IgD-negative memory B cell (primary cell): ENCODE measurements around the gene BRD9. TPM values are rescaled to one million over a fixed set of nuclear protein-coding genes. Genes with fewer than 3 reads are reported as not detected.

Experiments used
- H3K27ac Mint-ChIP-seq, 3 donors: one replicate each; pipeline ENCODE4 v1.8.0; 2020 to 2022; ENCODE audit warnings: mild to moderate bottlenecking in 3 of 3, mixed read lengths in 3 of 3, moderate library complexity in 1 of 3
- H3K27me3 Mint-ChIP-seq: one replicate; pipeline ENCODE4 v1.8.0; 2021; ENCODE audit warnings: mixed read lengths
- H3K36me3 Mint-ChIP-seq: one replicate; pipeline ENCODE4 v1.8.0; 2020; ENCODE audit warnings: mild to moderate bottlenecking, mixed read lengths
- H3K4me1 Mint-ChIP-seq, 3 donors: one replicate each; pipeline ENCODE4 v1.8.0; 2020 to 2022; ENCODE audit warnings: mixed read lengths in 3 of 3, mild to moderate bottlenecking in 1 of 3
- H3K4me3 Mint-ChIP-seq, 4 donors: one replicate each; pipeline ENCODE4 v1.8.0; 2020 to 2022; ENCODE audit warnings: mild to moderate bottlenecking in 4 of 4, mixed read lengths in 4 of 4, moderate library complexity in 3 of 4
- H3K9me3 Mint-ChIP-seq, 3 donors: one replicate each; pipeline ENCODE4 v1.8.0; 2020 to 2021; ENCODE audit warnings: mixed read lengths in 3 of 3, mild to moderate bottlenecking in 1 of 3
- polyA plus RNA-seq: library from polyadenylated mRNA; unstranded; fragments of 300-500 nt; fragmentation: Illumina TruSeq; gene quantifications from one replicate; pipeline ENCODE4 v1.2.3, GENCODE V29; 2021

Gene BRD9
- polyA plus RNA-seq, 1 donor from 2014 or later = 19.3 TPM

DNA sequence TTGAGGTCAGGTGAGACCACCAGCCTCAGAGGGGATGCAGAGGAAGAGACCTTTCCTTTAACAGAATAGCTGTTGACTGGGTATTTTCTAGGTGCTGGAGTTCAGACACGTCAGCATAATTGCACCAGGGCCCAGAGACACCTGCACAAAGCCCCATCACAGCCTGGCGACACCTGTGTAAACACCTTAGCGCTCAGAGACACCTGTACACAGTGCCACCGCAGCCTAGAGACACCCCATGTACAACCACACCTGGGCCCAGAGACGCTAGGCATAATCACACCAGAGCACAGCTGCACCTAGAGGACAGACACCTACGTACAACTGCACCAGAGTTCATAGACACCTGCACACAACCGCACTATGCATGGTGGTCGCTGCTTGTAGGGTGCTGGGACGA lies 1.1 kb upstream of the BRD9 start:
- Mint-ChIP-seq H3K36me3 (peaks cover 3% of the 10 kb centered on the region), H3K27me3 (no peaks in the 10 kb centered on the region), H3K27ac (no peak overlapping the region), H3K4me1 (peaks cover 4 to 7% (median 6%) of the 10 kb centered on the region in 3 donors), H3K4me3 (peak overlapping the region; percentile 74 to 90 (median 87)), H3K9me3 (no peaks in the 10 kb centered on the region)

GRCh38 chr5:893137-893506 lies 521 bp upstream of the BRD9 start:
- Mint-ChIP-seq H3K27me3 (no peaks in the 10 kb centered on the region), H3K27ac (no peak overlapping the region), H3K4me1 (peaks cover 4 to 7% (median 6%) of the 10 kb centered on the region in 3 donors), H3K36me3 (peaks cover 3% of the 10 kb centered on the region), H3K9me3 (no peaks in the 10 kb centered on the region), H3K4me3 (peak overlapping the region; percentile 74 to 90 (median 87))

DNA sequence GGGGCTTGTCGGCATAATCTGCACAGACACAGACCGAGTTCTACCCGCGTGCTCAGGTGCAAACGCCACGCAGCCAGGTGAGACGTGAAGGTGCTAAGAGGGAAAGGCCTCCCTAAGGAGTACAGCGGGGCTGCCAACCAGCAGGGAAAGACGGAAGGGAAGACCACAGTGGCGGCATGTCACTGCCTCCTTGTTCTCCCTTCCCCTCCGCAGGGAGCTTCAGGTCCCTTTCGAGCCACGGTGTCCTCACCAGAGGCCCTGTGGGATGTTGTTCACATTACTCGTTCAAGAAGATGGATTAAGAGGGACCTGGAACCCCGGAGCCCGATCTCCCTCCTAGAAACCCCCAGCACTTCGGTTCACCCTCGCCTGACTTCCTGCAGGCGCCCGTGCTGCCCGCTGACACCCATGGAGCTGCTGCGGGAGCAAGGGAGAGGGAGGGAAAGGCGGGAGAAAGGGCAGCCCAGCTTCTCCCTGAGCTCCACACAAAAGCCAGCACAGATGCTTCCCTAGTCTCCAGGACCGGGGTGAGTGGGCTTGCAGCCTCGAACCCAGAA lies 686 bp downstream of the BRD9 start:
- Mint-ChIP-seq H3K9me3 (no peaks in the 10 kb centered on the region), H3K4me3 (peak overlapping the region; percentile 87 to 96 (median 91)), H3K27me3 (no peaks in the 10 kb centered on the region), H3K27ac (peak overlapping the region; percentile 64 to 93 (median 77)), H3K36me3 (peaks cover 3% of the 10 kb centered on the region), H3K4me1 (peaks cover 4 to 7% (median 6%) of the 10 kb centered on the region in 3 donors)

DNA sequence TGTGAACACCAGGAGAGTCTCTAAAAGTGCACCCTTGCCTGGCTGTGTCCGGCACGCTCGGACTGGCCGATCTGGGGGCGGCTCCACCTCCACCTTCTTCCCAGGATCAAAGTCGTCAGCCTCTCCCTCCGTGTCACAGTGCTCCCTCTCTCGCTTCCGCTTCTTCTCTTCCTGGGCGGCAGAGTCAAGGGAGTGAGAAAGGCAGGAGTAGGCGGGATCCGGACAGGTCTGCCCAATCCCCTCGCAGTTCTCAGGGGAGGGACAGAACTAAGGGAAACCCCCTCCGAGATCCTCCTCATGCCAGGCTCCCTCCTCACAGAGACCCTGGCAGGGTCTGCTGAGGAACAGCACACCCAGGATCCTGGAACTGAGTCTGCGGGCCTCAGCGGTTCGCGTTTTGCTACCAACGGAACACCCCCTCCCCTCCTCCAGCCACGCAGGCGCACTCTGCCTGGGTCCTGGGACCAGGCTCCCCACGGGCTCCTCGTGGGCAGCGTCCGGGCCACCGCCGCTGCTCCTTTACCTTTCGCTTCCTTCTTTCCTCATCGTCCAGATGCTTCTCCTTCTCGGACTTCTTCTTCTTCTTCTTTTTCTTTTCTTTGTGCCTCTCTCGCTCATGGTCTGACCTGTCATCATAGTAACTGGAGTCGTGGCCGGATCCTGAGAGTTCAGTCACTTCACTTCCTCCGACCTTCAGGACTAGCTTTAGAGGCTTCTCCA lies 1.3 kb downstream of the BRD9 start:
- peaks cover 5% of the 10 kb centered on the region for H3K36me3 Mint-ChIP-seq
- H3K27me3 Mint-ChIP-seq = no peaks in the 10 kb centered on the region
- H3K27ac Mint-ChIP-seq = peak overlapping the region; percentile 64 to 93 (median 77)
- H3K4me3 Mint-ChIP-seq = peak overlapping the region; percentile 87 to 96 (median 91)
- H3K4me1 Mint-ChIP-seq = peaks cover 4 to 7% (median 6%) of the 10 kb centered on the region in 3 donors
- no peaks in the 10 kb centered on the region for H3K9me3 Mint-ChIP-seq

GRCh38 chr5:889075-889710 lies 3.4 kb downstream of the BRD9 start:
- Mint-ChIP-seq H3K27ac (no peak overlapping the region), H3K4me3 (peak overlapping the region in 1 of 4 donors; percentile 90), H3K27me3 (no peaks in the 10 kb centered on the region), H3K9me3 (no peaks in the 10 kb centered on the region), H3K4me1 (peaks cover 4 to 7% (median 6%) of the 10 kb centered on the region in 3 donors), H3K36me3 (peaks cover 5% of the 10 kb centered on the region)

DNA sequence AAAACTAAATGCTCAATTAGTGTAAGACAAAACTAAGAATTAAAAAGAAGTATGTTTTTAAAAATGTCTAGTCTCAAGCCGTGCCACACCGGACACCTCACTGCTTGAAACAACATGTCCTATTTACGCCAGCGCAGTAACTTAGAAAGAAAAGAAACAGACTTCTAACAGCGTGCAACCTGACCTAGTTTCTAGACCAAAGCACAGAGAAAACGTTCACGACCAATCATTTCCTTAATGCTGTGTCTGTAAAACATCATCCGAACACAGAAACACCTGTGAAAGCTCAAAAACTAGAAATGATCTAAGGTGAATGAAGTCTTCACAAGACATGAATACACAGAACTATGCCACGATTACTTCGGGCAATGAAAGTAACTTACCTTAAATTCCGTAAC lies 4.0 kb downstream of the BRD9 start:
- Mint-ChIP-seq H3K4me3 (peak overlapping the region in 1 of 4 donors; percentile 52), H3K4me1 (peaks cover 4 to 7% (median 5%) of the 10 kb centered on the region in 3 donors), H3K9me3 (no peaks in the 10 kb centered on the region), H3K36me3 (peaks cover 6% of the 10 kb centered on the region), H3K27ac (no peak overlapping the region), H3K27me3 (no peaks in the 10 kb centered on the region)

DNA sequence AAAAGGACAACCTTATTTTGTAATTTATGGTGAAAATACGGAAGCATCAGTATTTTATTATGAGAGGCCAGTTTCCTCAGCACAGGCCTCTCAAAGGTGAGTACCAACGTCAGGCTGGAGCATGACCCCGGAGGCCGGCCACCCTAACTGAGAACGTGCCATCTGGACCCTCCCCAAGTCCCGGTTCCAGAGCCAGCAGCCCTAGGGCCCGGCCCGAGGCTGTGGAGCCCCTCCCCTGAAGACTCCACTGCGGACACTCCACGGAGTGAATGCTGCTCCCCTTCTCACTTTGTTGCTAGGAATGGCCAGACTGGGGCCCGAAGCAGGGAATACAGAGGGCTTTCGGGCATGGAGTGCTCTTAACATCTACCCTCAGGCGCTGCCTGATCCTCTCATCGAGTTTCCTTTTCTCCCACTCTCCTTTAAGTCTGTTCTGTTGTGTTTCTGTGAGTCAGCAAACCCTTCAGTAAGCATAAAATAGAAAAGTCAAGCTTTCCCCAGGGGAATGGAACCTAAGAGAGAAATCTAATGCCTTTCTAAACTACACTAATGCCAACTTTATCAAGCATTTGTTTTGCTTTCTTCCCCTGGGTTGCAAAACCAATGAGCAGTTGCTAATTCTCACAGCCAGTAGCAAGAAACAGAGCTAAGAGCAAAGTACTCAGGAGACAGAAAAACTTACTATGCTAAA lies 4.5 kb downstream of the BRD9 start:
- no peak overlapping the region for H3K27ac Mint-ChIP-seq
- no peaks in the 10 kb centered on the region for H3K27me3 Mint-ChIP-seq
- H3K36me3 Mint-ChIP-seq = peaks cover 6% of the 10 kb centered on the region
- H3K4me3 Mint-ChIP-seq = peak overlapping the region in 2 of 4 donors; percentile 52 to 63
- H3K9me3 Mint-ChIP-seq = no peaks in the 10 kb centered on the region
- H3K4me1 Mint-ChIP-seq = peaks cover 4 to 9% (median 6%) of the 10 kb centered on the region in 3 donors

DNA sequence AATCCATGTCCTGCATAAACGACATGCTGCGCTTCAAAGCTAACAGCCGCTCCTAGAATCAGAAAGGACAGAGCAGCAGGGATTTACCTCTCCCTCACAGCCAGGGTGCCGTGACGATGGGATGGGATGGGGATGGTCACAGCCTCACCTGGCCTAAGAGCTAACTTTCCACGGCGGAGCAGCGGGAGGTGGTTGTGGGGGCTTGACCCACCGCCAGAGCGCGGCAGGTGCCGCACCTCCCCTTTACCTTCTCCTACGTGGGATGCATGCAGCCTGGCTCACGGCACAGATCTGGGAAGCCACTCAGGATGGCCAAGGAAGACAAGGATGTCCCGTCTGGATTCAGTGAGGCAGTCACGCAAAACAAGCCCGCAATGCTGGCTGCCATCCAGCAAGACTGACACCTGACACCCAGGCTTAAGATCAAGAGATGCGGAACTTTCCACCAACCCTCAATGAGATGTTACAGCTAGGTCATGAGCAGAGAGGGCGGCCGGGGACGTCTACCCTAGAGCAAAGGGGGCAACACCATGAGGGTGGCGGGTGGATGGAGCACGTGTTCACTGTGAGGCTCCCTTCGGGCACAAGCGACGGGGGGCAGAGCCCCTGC lies 5.8 kb downstream of the BRD9 start:
- Mint-ChIP-seq H3K36me3 (peaks cover 16% of the 10 kb centered on the region), H3K27ac (peak overlapping the region in 1 of 3 donors; percentile 71), H3K4me3 (no peak overlapping the region), H3K9me3 (peaks cover 0 to 2% (median 0%) of the 10 kb centered on the region in 3 donors), H3K4me1 (peaks cover 11 to 19% (median 11%) of the 10 kb centered on the region in 3 donors), H3K27me3 (no peaks in the 10 kb centered on the region)

- Mint-ChIP-seq H3K4me3 (peak overlapping the region in 1 of 4 donors; percentile 52), H3K27ac (peak overlapping the region in 1 of 3 donors; percentile 76), H3K27me3 (no peaks in the 10 kb centered on the region), H3K36me3 (peaks cover 13% of the 10 kb centered on the region), H3K4me1 (peaks cover 6 to 15% (median 8%) of the 10 kb centered on the region in 3 donors), H3K9me3 (peaks cover 0 to 2% (median 0%) of the 10 kb centered on the region in 3 donors)
These were observed 6.6 kb downstream of the BRD9 start for GRCh38 chr5:886036-886435.

GRCh38 chr5:885529-885928 lies 7.1 kb downstream of the BRD9 start:
- H3K4me3 Mint-ChIP-seq = no peak overlapping the region
- H3K27me3 Mint-ChIP-seq = no peaks in the 10 kb centered on the region
- peaks cover 6 to 13% (median 8%) of the 10 kb centered on the region in 3 donors for H3K4me1 Mint-ChIP-seq
- peaks cover 0 to 2% (median 0%) of the 10 kb centered on the region in 3 donors for H3K9me3 Mint-ChIP-seq
- H3K36me3 Mint-ChIP-seq = peaks cover 13% of the 10 kb centered on the region
- no peak overlapping the region for H3K27ac Mint-ChIP-seq

DNA sequence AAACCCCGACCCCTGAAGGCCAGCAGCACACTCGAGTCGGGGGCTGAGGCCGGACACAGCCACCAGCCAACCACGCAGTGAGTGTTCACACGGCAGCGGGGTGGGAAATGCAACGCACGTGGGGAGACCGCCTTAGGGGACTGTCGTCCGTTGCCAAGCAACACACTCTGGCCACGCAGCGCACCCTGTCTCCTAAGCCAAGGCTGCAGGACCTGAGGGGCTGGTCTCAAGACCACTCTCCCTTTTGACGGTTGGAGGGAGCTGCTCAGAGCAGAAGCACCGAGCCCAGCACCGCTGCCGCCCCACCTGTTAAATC lies 7.5 kb downstream of the BRD9 start:
- H3K27ac Mint-ChIP-seq = no peak overlapping the region
- no peaks in the 10 kb centered on the region for H3K27me3 Mint-ChIP-seq
- H3K4me1 Mint-ChIP-seq = peaks cover 6 to 11% (median 8%) of the 10 kb centered on the region in 3 donors
- H3K36me3 Mint-ChIP-seq = peaks cover 13% of the 10 kb centered on the region
- H3K9me3 Mint-ChIP-seq = peaks cover 0 to 2% (median 0%) of the 10 kb centered on the region in 3 donors
- no peak overlapping the region for H3K4me3 Mint-ChIP-seq

DNA sequence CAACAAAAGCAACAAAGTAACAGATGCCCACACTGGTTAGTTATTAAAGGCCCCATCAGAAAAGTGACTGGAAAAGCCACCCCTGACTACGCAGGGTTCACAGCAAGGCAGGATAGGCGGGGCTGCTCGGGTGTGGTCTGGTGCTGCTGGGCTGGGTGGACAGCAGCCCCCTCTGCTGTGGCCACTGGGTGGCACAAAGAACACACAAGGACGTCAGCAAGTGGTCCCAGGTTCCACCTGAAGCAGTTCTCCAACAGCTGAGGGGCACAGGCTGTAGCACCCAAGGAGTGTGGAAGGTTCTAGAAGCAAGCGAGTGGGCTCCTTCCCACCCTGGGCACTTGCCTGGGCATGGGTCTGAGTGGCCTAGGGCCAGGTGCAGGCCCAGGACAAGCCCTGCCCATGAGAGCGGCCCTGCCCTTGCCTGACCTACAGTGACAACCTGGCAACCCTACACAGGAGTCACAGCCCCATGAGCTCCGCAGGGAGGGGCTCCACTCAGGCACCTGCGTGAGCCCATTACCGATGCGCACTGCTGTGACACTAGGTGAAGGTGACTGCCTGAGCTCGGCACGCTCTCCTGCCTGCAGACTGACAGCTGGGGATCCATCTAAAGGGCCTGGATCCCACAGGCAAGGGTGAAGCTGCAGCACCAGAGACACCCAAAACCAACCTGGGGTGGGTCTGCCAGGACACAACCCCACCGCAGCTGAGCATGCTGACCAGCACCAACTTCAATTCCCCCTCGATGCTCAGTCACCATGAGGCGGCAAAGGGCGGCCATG lies 8.1 kb downstream of the BRD9 start:
- Mint-ChIP-seq H3K4me1 (peaks cover 6 to 11% (median 8%) of the 10 kb centered on the region in 3 donors), H3K36me3 (peaks cover 13% of the 10 kb centered on the region), H3K27me3 (no peaks in the 10 kb centered on the region), H3K4me3 (no peak overlapping the region), H3K27ac (no peak overlapping the region), H3K9me3 (peaks cover 0 to 2% (median 0%) of the 10 kb centered on the region in 3 donors)

DNA sequence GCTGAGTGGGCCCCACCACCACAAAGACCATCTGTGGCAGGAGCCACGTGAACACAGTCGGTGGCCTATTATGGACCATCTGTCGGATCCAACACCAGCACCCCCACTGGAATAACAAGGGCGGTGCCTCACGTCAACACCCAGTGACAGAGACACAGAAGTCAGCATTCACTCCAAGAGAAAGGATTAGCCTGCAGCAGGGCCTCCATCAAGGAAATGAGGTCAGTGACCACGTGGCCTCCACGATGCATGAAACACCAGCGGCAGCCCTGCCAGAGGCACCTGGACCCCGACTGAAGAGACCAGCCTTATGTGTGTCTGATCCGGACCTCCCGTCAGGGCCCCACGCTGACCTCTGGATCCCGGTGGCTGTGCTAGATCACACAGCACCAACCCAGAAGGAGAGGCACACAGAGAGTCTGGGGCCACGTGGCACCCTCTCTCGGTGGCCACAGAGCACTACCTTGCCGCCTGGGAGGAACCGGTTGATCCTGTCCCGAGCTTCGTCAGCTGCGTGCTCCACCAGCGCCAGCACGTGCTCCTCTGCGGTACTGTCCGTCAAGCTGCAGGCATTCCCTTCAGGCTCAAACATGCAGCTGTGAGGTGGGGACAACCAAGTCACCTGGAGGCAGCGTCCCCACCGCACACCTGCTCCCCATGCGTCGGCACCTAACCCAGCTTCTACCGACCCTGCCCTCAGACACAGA lies 9.0 kb downstream of the BRD9 start:
- Mint-ChIP-seq H3K27me3 (no peaks in the 10 kb centered on the region), H3K36me3 (peaks cover 13% of the 10 kb centered on the region), H3K27ac (no peak overlapping the region), H3K4me1 (peaks cover 6 to 11% (median 8%) of the 10 kb centered on the region in 3 donors), H3K4me3 (no peak overlapping the region), H3K9me3 (peaks cover 0 to 2% (median 0%) of the 10 kb centered on the region in 3 donors)
